GM12865 (cell line): ENCODE results near the gene ARHGAP24.
A peak's percentile ranks its signal among the peaks of the same experiment; 100 is the strongest.

Experiments
- DNase-seq: peaks from one replicate; pipeline ENCODE4 v3.0.0; 2010; ENCODE audit warnings: low read depth
- H3K4me3 ChIP-seq: 2 replicates; pipeline ENCODE4 v1.5.1; 2011; ENCODE audit warnings: mild to moderate bottlenecking, low read depth, low read length, control low read depth
- TF ChIP-seq, protein P1 (sequence below): IDR thresholded peaks from 2 replicates; pipeline ENCODE4 v1.5.1; 2011; ENCODE audit warnings: low read length, control low read depth, low read depth, inconsistent platforms; ENCODE audit not compliant: insufficient read depth; ENCODE audit errors: missing control alignments

The ARHGAP24 gene

DNA sequence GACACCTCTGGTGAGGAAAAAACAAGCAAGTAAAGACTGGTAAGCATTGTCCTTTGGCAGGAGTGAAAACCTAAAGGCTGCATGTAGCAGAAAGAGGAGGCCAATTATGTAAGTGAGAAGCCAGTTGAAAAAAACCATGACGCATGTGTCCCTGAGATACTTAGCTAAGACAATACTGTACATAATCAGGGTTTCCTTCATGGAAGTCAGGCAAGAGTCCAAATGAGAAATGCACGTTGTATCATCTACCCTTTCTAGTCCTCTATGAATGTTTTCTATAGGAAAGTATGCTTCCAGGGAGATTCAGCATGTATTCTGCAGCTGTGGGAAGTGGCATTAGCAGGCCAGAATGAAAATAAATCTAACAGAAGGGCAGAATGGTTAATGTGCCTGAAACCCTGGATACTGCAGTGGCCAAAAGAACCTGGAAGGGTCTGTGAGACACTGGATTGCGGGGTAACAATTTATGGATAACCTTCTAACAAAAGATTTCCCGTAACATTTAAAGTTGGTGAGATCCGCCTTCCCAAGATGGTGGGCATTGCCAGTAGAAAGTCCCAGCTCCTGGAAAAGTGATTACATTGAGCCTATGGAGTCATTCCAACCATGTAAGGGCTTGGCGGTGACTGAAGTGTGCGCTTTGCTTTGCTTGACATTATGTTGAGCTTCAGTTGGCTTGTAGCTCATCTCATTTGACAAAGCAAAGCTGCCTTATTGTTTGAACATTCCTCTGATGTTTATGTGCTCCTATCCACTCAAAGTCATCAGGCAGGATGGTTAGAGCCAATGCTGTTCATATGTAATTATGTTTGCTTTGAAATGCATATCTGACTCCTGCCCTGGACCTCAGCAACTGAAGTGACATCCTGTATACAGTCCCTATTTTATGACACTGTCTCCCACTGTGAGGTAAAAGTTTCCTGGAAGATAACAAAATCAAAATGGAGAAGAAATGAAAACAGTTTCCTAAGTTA, 200.4 kb downstream of the ARHGAP24 start:
- TF ChIP-seq, protein P1, sequence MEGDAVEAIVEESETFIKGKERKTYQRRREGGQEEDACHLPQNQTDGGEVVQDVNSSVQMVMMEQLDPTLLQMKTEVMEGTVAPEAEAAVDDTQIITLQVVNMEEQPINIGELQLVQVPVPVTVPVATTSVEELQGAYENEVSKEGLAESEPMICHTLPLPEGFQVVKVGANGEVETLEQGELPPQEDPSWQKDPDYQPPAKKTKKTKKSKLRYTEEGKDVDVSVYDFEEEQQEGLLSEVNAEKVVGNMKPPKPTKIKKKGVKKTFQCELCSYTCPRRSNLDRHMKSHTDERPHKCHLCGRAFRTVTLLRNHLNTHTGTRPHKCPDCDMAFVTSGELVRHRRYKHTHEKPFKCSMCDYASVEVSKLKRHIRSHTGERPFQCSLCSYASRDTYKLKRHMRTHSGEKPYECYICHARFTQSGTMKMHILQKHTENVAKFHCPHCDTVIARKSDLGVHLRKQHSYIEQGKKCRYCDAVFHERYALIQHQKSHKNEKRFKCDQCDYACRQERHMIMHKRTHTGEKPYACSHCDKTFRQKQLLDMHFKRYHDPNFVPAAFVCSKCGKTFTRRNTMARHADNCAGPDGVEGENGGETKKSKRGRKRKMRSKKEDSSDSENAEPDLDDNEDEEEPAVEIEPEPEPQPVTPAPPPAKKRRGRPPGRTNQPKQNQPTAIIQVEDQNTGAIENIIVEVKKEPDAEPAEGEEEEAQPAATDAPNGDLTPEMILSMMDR: no peak
- H3K4me3 ChIP-seq: no peak overlapping the region
- DNase-seq: no peak

DNA sequence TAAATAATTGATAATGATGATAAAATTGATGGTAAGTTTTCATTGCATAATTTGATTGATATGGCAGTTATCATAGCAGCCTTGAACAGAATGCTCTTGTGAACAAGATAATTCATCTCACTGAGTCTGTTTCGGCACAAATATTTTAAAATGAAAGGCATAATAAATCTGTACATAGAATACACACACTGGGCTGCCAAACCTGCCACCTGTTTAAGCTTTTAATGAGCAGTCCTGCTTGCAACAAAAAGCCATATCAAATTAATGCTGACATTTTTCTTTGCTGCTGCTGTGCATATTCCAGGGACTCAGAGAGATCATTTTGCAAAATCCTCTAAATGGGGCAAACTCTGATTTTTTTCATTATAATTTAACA, 201.1 kb downstream of the ARHGAP24 start:
- no peak overlapping the region for H3K4me3 ChIP-seq
- TF ChIP-seq, protein P1: no peak
- DNase-seq: no peak

GRCh38 chr4:85676850-85677590, 202.1 kb downstream of the ARHGAP24 start:
- TF ChIP-seq, protein P1: no peak
- no peak overlapping the region for H3K4me3 ChIP-seq
- DNase-seq: no peak

- H3K4me3 ChIP-seq: no peak overlapping the region
- DNase-seq: peak; percentile 17
- TF ChIP-seq, protein P1: no peak
These were observed 206.3 kb downstream of the ARHGAP24 start for GRCh38 chr4:85681221-85681657.

- no peak for DNase-seq
- H3K4me3 ChIP-seq: no peak overlapping the region
- TF ChIP-seq, protein P1: no peak
These were observed 207.0 kb downstream of the ARHGAP24 start for GRCh38 chr4:85681921-85682320.

- TF ChIP-seq, protein P1: no peak
- no peak for DNase-seq
- H3K4me3 ChIP-seq: no peak overlapping the region
These were observed 207.4 kb downstream of the ARHGAP24 start for GRCh38 chr4:85682391-85682790.
